Measurements from ENCODE around the gene UBE2G2.

UBE2G2 gene

GRCh38 chr21:44783020-44783696 lies 18.5 kb downstream of the UBE2G2 start:
- FAIRE-seq = no peak

GRCh38 chr21:44780767-44781459 lies 20.7 kb downstream of the UBE2G2 start:
- FAIRE-seq = no peak

GRCh38 chr21:44780137-44780502 lies 21.5 kb downstream of the UBE2G2 start:
- no peak for FAIRE-seq

GRCh38 chr21:44779417-44780136 lies 22.0 kb downstream of the UBE2G2 start:
- FAIRE-seq = no peak

- no peak for FAIRE-seq
Measured at GRCh38 chr21:44778983-44779382, 22.6 kb downstream of the UBE2G2 start.

GRCh38 chr21:44778499-44778911 lies 23.1 kb downstream of the UBE2G2 start:
- FAIRE-seq = no peak

GRCh38 chr21:44778094-44778493 lies 23.5 kb downstream of the UBE2G2 start:
- no peak for FAIRE-seq

- FAIRE-seq = no peak
Measured at GRCh38 chr21:44774972-44775371, 26.6 kb downstream of the UBE2G2 start.

- no peak for FAIRE-seq
Measured at GRCh38 chr21:44773291-44773932, 28.2 kb downstream of the UBE2G2 start.

GRCh38 chr21:44771896-44772525 lies 29.6 kb downstream of the UBE2G2 start:
- FAIRE-seq = no peak

GRCh38 chr21:44767834-44768831 lies 33.5 kb downstream of the UBE2G2 start:
- FAIRE-seq = no peak

- FAIRE-seq = no peak
Measured at GRCh38 chr21:44766818-44767354, 34.7 kb downstream of the UBE2G2 start.

- FAIRE-seq = no peak
Measured at GRCh38 chr21:44766014-44766817, 35.4 kb downstream of the UBE2G2 start.

GRCh38 chr21:44765231-44766013 lies 36.2 kb downstream of the UBE2G2 start:
- no peak for FAIRE-seq

- FAIRE-seq = no peak
Measured at GRCh38 chr21:44764319-44765230, 37.0 kb downstream of the UBE2G2 start.

- FAIRE-seq = no peak
Measured at GRCh38 chr21:44763451-44764318, 37.9 kb downstream of the UBE2G2 start.

- no peak for FAIRE-seq
Measured at GRCh38 chr21:44763050-44763378, 38.6 kb downstream of the UBE2G2 start.

Measured in islet of Langerhans (tissue), 1 donor.